ENCODE results near the gene TREH. TPM values are rescaled to one million over a fixed set of nuclear protein-coding genes. Genes with fewer than 3 reads are reported as not detected.

TREH gene
- total RNA-seq, 1 experiment from 2014 or later: not detected

DNA sequence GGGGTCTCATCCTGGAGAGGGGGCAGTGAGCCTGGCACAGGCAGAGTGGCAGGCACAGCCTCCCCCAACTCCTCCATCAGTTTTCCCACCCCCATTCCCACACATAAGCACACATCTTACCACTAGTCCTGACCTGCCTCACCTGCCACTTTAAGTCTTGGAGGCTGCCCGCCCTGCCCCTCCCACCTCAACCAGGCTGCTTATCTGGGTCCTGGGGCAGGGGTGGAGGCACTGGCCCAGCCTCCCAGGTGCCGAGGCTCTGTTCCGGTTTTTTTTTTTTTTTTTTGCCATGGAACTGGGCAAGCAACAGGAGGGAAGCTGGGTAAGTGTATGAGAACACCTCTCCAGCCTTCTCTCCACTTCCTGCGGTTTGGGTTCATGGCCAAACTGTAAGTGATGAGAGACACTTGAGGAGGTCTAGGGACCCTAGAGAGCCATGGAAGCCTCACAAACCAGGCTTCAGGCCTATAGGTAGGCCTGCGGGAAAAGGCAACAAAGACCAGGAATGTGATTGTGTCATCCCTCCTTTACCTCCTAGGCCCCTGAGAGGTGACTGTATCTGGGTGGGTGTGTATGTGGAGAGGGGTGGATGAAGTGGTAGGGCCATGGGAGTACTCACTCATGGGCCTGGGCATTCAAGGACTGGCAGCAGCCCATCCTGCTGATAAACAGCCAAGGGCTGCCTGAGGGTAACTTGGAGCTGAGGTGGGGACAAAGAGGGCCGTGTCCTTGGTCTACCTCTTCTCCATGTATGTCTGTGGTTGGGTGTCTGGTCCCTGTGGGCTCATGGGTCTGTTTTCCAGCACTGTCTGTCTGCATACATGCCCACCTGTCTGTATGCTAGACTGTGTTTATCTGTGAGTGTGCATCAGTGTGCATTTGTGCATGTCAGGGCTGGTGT, 49.4 kb downstream of the TREH start:
- Histone ChIP-seq H2BK5ac (ENCODE audit: insufficient read length, low read length) (no peak overlapping the region), H2BK12ac (ENCODE audit: insufficient read length, low read depth, low read length) (no peak overlapping the region), H3K4ac (ENCODE audit: low read depth, low read length) (no peak overlapping the region), H3K18ac (ENCODE audit: insufficient read length, low read depth, low read length) (no peak overlapping the region), H3K27ac (ENCODE audit: insufficient read length, low read depth, low read length) (no peak overlapping the region), H4K91ac (ENCODE audit: insufficient read length, low read depth, low read length) (no peak overlapping the region), H3K4me2 (ENCODE audit: insufficient read depth, insufficient read length, low read length) (no peak overlapping the region), H3K14ac (ENCODE audit: insufficient read depth, low read length) (no peak overlapping the region), H4K20me1 (ENCODE audit: control insufficient read depth, insufficient read depth, insufficient read length) (no peaks in the 10 kb centered on the region), H2BK20ac (ENCODE audit: low read depth, low read length, poor library complexity, severe bottlenecking) (no peak overlapping the region), H3K56ac (ENCODE audit: insufficient read length, low read depth, low read length) (no peak overlapping the region), H3K79me2 (ENCODE audit: insufficient read depth, low read length) (no peaks in the 10 kb centered on the region), H2BK15ac (ENCODE audit: low read depth, low read length) (no peak overlapping the region), H3T11ph (ENCODE audit: low read length) (no peak overlapping the region), H4K5ac (ENCODE audit: insufficient read length, low read depth, low read length) (no peak overlapping the region), H3K23me2 (ENCODE audit: insufficient read length, low read depth, low read length, poor library complexity, severe bottlenecking) (no peaks in the 10 kb centered on the region), H3K9me3 (ENCODE audit: control insufficient read depth, low read depth, low read length) (no peaks in the 10 kb centered on the region), H3K27me3 (ENCODE audit: insufficient read depth, low read length) (no peaks in the 10 kb centered on the region), H3K23ac (ENCODE audit: insufficient read length, low read depth, low read length) (no peak overlapping the region), H3K9ac (ENCODE audit: extremely low read depth, insufficient read length, low read length) (no peak overlapping the region), H2AK5ac (ENCODE audit: insufficient read length, low read length) (no peak overlapping the region), H3K4me1 (ENCODE audit: insufficient read depth, low read length) (peaks cover 8% of the 10 kb centered on the region; the same call in 1 of the 2 replicates), H3K79me1 (ENCODE audit: insufficient read depth, low read depth, low read length, poor library complexity, severe bottlenecking) (no peaks in the 10 kb centered on the region), H2AFZ (ENCODE audit: low read length) (no peak overlapping the region), H2BK120ac (ENCODE audit: low read depth, low read length, poor library complexity, severe bottlenecking) (no peak overlapping the region), H4K8ac (replicated peaks; ENCODE audit: insufficient read length, low read depth, low read length) (no peak overlapping the region)
- no peaks in the 10 kb centered on the region for H3K27me3 Mint-ChIP-seq (ENCODE audit: low read depth)
- TF ChIP-seq, protein P1, sequence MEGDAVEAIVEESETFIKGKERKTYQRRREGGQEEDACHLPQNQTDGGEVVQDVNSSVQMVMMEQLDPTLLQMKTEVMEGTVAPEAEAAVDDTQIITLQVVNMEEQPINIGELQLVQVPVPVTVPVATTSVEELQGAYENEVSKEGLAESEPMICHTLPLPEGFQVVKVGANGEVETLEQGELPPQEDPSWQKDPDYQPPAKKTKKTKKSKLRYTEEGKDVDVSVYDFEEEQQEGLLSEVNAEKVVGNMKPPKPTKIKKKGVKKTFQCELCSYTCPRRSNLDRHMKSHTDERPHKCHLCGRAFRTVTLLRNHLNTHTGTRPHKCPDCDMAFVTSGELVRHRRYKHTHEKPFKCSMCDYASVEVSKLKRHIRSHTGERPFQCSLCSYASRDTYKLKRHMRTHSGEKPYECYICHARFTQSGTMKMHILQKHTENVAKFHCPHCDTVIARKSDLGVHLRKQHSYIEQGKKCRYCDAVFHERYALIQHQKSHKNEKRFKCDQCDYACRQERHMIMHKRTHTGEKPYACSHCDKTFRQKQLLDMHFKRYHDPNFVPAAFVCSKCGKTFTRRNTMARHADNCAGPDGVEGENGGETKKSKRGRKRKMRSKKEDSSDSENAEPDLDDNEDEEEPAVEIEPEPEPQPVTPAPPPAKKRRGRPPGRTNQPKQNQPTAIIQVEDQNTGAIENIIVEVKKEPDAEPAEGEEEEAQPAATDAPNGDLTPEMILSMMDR (conservative IDR thresholded peaks at IDR 0.05): no peak
- no peaks in the 10 kb centered on the region for H3K9me3 Mint-ChIP-seq
- H3K4me3 Mint-ChIP-seq: no peak overlapping the region
- H3K4me1 Mint-ChIP-seq: peaks cover 11 to 21% of the 10 kb centered on the region in 2 experiments
- no CpG with 5 or more reads among the region's 6 CpGs for WGBS (ENCODE audit: extremely low coverage, insufficient read length, low lambda C conversion rate)
- H3K36me3 Mint-ChIP-seq (ENCODE audit: insufficient read depth in 1 of 3, low read depth in 3 of 3): peaks cover 16 to 59% (median 55%) of the 10 kb centered on the region in 3 experiments; a peak in 6 of 7 replicates
- H3K27ac Mint-ChIP-seq: no peak overlapping the region; a peak in 1 of 7 replicates
- DNase-seq: no peak

Data from H9 (cell line).